HEK293T (cell line): ENCODE data around the gene SPRED3.

Experiments used
- BHLHE40 ChIP-seq: fragments of 450-650 bp; IDR thresholded peaks from 2 replicates; pipeline ENCODE4 v1.6.1; 2016; ENCODE audit warnings: mild to moderate bottlenecking, moderate library complexity, borderline replicate concordance
- ELF4 ChIP-seq: fragments of 450-650 bp; IDR thresholded peaks from 2 replicates; pipeline ENCODE4 v1.6.1; 2017; ENCODE audit warnings: antibody characterized with exemption
- FOXM1 ChIP-seq: fragments of 450-650 bp; IDR thresholded peaks from 2 replicates; pipeline ENCODE4 v1.6.1; 2017; ENCODE audit warnings: mild to moderate bottlenecking, borderline replicate concordance
- HDGF ChIP-seq: fragments of 450-650 bp; IDR thresholded peaks from 2 replicates; pipeline ENCODE4 v1.6.1; 2017; ENCODE audit warnings: antibody characterized with exemption, borderline replicate concordance
- NFRKB ChIP-seq: fragments of 450-650 bp; IDR thresholded peaks from 2 replicates; pipeline ENCODE4 v1.6.1; 2016; ENCODE audit warnings: mild to moderate bottlenecking, moderate library complexity
- SP1 ChIP-seq: fragments of 450-650 bp; IDR thresholded peaks from 2 replicates; pipeline ENCODE4 v1.6.1; 2017
- TARDBP ChIP-seq: fragments of 450-650 bp; IDR thresholded peaks from 2 replicates; pipeline ENCODE4 v1.6.1; 2016
- ZNF384 ChIP-seq: fragments of 450-650 bp; IDR thresholded peaks from 2 replicates; pipeline ENCODE4 v1.6.1; 2016

DNA sequence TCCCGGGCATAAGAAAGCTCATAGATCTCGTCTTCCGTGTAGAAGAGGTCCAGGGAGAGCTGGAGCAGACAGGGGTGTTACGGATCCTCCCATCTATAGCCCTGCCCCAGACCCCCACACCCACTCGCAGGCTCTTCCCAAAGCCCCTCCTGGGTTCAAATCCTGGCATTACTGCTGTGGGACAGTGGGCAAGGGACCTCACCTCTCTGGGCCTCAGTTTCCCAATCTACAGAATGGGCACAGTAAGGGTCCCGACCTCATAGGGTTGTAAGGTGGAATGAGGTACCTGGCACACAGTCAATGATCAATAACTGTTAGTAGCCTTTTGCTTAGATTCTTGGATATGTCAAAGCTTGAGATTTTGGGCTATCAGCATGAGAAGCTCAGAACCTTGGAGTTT, 24.9 kb downstream of the SPRED3 start:
- TF ChIP-seq ZNF384 (no peak), ELF4 (no peak), TARDBP (no peak), BHLHE40 (no peak), FOXM1 (no peak), SP1 (no peak), HDGF (no peak), NFRKB (no peak)
